GM12872 (cell line): Measurements from ENCODE around the gene HIPK3.

Experiments used
- TF ChIP-seq, protein P1 (sequence below): IDR thresholded peaks from 3 replicates; pipeline ENCODE4 v1.5.1; 2011; ENCODE audit warnings: low read depth, mild to moderate bottlenecking, low read length, moderate library complexity; ENCODE audit not compliant: insufficient read depth

Gene HIPK3

DNA sequence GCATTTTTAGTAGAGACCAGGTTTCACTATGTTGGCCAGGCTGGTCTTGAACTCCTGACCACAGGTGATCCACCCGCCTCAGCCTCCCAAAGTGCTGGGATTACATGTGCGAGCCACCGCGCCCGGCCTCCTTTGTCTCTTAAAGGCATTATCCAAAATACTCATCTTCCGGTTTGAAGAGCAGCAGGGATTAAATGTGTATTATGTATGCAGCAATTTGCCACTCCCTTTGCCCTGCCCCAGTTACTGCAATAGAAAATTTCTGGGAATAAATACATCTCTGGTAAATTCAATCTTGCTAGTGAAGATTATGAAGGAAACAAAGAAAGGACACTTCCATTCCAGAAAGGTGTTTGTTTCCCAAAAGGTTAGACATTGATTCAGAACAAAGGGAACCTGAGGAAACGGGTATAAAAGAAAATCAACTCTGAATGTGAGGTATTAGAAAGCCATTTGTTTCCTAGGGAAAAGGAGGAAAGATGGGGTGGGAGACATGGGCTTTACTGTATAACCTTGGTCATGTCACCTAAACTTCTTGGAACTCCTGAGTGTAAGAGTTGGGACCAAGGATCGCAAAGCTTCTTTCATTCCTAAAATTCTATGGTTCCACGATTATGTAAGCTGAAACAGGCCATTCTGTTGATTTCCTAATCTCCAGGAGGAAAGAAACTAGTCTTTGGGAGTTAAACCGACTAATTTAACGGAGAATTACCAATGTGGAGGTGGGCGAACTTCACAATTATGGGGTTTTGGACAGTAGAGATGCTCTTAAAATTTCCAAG is 959 bp upstream of the HIPK3 start:
- TF ChIP-seq, protein P1, sequence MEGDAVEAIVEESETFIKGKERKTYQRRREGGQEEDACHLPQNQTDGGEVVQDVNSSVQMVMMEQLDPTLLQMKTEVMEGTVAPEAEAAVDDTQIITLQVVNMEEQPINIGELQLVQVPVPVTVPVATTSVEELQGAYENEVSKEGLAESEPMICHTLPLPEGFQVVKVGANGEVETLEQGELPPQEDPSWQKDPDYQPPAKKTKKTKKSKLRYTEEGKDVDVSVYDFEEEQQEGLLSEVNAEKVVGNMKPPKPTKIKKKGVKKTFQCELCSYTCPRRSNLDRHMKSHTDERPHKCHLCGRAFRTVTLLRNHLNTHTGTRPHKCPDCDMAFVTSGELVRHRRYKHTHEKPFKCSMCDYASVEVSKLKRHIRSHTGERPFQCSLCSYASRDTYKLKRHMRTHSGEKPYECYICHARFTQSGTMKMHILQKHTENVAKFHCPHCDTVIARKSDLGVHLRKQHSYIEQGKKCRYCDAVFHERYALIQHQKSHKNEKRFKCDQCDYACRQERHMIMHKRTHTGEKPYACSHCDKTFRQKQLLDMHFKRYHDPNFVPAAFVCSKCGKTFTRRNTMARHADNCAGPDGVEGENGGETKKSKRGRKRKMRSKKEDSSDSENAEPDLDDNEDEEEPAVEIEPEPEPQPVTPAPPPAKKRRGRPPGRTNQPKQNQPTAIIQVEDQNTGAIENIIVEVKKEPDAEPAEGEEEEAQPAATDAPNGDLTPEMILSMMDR = no peak

DNA sequence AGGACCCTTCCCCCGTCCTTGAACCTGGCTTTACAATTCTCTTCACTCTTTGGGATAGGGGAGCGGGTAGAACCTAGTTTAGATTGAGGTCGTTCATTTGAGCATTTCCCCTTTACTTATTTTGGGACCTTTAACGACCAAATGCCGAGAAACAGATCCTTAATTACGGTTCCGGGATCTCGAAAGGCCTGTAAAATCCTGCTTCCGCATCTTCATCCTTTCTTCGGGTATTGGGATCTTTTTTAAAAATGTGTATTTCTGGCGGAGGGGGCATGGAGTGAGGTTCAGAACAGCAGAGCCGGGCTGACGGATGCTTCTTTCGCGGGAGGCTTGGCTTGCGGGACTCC is 395 bp upstream of the HIPK3 start:
- TF ChIP-seq, protein P1 = no peak

DNA sequence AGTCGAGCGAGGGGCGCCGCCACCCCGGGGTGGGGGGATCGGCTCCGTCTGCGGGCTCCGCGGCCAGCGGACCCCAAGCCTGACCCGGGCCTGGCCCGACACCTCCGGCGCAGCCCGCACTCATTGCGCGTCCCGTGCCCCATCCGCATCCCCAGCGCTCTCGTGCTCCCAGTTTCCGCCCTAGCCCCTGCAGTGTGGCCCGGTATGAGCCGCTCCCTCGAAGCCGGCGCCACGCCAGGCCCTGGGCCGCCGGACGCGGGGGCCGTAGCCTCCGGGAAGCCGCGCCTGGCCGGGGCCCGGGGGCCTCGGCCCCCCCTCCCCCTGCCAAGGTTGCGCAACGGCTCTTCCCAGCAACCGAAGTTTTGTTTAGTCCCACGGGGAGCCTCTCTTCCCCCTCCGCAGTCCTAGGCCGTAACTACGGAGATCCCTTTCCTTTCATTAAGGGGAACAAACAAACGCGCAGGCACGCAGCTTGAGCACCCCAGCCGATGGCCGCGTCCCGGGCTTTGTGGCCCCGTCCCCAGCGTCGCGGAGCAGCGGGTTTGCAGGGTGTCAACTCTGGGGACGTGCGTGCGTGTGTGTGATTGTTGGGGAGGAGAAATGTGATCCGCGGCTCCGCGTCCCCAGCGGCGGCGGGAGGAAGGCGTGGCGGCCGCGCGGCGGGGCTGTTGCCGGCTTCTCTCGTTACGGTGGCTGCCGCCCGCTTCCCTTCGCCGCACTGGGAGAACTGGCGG is 883 bp downstream of the HIPK3 start:
- TF ChIP-seq, protein P1 = peak; percentile 33; the same call in 1 of the 3 replicates

DNA sequence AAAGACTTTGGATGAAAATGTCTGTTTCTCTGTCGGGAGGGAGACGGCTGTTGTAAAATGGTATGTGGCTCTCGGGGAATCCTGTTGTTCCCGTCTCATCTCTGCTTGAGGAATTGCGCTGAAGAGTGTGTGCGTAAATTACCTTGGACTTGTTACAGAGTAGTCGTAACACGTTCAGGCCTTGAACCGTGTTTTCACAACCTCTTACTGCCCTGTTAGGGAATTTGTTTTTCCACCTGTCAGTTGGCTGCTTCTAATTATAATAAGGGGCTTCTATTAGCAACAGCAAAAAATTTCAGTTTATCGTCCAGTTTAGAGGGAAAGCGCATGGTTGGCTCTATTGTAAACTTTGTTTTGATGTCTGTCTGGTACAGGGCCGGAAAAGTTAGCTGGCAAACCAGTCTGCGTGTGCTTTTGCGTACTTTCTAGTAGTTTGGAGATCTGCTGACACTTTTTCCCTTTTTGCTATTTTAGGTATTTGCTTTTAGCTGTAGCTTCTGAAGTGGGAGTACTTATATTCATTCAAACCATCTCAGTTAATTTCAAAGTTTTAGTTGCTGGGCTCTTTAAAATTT is 1.5 kb downstream of the HIPK3 start:
- TF ChIP-seq, protein P1 = no peak

DNA sequence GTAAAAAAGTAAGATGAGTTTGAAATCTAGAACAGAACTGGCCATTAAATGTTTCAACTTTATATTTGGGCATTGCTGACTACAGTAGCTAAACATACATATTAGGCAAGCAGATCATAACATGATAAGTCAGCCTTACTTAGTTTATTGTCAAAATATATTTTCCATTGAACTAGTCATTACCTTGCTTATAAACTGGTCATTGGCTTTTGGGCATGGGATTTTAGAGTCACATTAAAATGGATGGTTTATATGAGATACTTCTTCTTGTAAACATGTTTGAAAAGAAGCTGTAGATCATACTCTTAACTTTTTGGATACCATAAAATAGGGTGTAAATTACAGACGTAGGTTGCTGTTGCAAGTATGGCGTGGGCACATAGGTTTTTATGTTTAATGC is 2.7 kb downstream of the HIPK3 start:
- TF ChIP-seq, protein P1 = no peak

DNA sequence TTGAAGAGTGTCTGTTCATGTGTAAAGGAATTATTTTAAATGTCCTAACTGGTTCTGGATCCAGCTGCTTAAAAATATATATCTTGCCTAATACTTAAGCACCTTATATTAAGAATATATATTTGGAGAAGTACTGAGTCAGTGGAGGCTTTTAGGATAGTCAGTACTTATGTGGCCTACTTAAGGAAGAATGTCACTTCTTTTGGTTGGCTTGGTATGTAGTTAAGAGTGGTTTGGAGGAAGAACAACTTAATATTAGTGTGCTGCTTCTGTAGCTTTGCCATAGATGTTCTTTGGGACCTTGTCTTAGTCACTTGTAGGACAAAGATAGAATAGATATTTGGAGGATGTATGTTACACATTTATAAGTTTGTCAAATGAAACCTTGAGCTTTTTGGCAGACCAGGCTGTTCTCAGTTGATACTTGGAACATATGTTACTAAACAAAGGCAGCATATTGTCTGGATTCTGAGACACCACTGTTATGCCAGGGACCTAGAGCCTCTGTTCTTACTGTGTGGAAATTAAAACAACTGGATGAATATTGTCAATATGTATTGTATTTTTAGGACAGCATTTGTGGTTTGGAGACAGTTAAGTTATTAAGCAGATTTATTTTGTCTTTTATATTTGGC is 4.9 kb downstream of the HIPK3 start:
- TF ChIP-seq, protein P1 = no peak

DNA sequence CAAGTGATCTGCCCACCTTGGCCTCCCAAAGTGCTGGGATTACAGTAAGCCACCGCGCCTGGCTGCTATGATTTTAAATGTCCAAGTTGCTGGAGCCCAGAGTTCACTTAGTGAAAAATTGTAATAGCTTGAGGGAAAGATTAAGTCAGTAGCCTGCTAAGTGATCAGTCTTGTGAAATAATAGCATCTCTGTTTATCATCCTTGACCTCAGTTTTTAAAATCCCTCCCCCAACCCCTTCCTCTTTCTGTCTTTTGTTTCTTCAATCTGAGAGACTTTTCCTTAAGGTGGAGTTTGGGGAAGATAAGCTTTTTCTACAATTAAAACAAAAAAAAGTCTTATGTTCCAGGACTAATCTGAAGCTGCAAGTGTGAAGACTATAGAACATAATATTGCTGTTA is 6.4 kb downstream of the HIPK3 start:
- TF ChIP-seq, protein P1 = no peak
